Gastrocnemius medialis (tissue), 4 donors: Measurements from ENCODE around the gene PAIP2B.

Experiments used
- CTCF ChIP-seq, 5 experiments: fragments of 450-650 bp in 3 of 5; fragments of 200-600 bp in 2 of 5; sonication (generic) in 2 of 5; IDR thresholded peaks in 4 of 5; conservative IDR thresholded peaks in 1 of 5; 1 replicate in 4 of 5; 2 replicates in 1 of 5; pipeline ENCODE4 v1.5.1; 2016 to 2019; ENCODE audit warnings: antibody characterized with exemption in 5 of 5, mild to moderate bottlenecking in 3 of 5, moderate library complexity in 3 of 5
- POLR2A ChIP-seq, 2 donors: fragments of 450-650 bp; IDR thresholded peaks; one replicate each; pipeline ENCODE4 v1.6.1; 2017; ENCODE audit warnings: antibody characterized with exemption in 2 of 2, mild to moderate bottlenecking in 2 of 2, moderate library complexity in 2 of 2

- no peak for TF ChIP-seq CTCF (IDR thresholded peaks at IDR 0.05 in 4 of 5, conservative IDR thresholded peaks at IDR 0.05 in 1 of 5)
- TF ChIP-seq POLR2A (IDR thresholded peaks at IDR 0.05), result no peak
Measured at GRCh38 chr2:71173096-71173495, 53.8 kb downstream of the PAIP2B start.
